Smooth muscle cell (in vitro differentiated cells): ENCODE results near the gene SPINK6. TPM values are rescaled to one million over a fixed set of nuclear protein-coding genes. Genes with fewer than 3 reads are reported as not detected.

Source experiments
- DNase-seq: peaks from one replicate; lab custom pipeline; 2025; ENCODE audit not compliant: unreplicated experiment; lab: John Stamatoyannopoulos, UW
- H2AFZ ChIP-seq: fragments of 200-600 bp; sonication (generic); 2 replicates; pipeline ENCODE4 v1.6.0; 2016; ENCODE audit warnings: antibody characterized with exemption, low read depth, mild to moderate bottlenecking
- H3F3A ChIP-seq: fragments of 200-600 bp; sonication (generic); 2 replicates; pipeline ENCODE4 v1.6.0; 2017; ENCODE audit warnings: antibody characterized with exemption, low read depth
- H3K27ac ChIP-seq: fragments of 200-600 bp; sonication (generic); 2 replicates; pipeline ENCODE4 v1.5.1; 2016; ENCODE audit warnings: low read depth, mild to moderate bottlenecking
- H3K27me3 ChIP-seq: fragments of 200-600 bp; sonication (generic); 2 replicates; pipeline ENCODE4 v1.6.1; 2016; ENCODE audit warnings: low read depth, mild to moderate bottlenecking
- H3K36me3 ChIP-seq: fragments of 200-600 bp; sonication (generic); 2 replicates; pipeline ENCODE4 v1.5.1; 2016; ENCODE audit warnings: low read depth
- H3K4me1 ChIP-seq: fragments of 200-600 bp; sonication (generic); 2 replicates; pipeline ENCODE4 v1.5.1; 2016; ENCODE audit warnings: low read depth
- H3K4me2 ChIP-seq: fragments of 200-600 bp; sonication (generic); 2 replicates; pipeline ENCODE4 v1.6.0; 2016; ENCODE audit warnings: mild to moderate bottlenecking
- H3K4me3 ChIP-seq: fragments of 200-600 bp; sonication (generic); 2 replicates; pipeline ENCODE4 v1.5.1; 2016; ENCODE audit warnings: mild to moderate bottlenecking
- H3K79me2 ChIP-seq: fragments of 200-600 bp; sonication (generic); 2 replicates; pipeline ENCODE4 v1.6.0; 2016; ENCODE audit warnings: low read depth, mild to moderate bottlenecking
- H3K9ac ChIP-seq: fragments of 200-600 bp; sonication (generic); 2 replicates; pipeline ENCODE4 v1.6.0; 2016; ENCODE audit warnings: low read depth
- H3K9me3 ChIP-seq: fragments of 200-600 bp; sonication (generic); replicated peaks from 2 replicates; pipeline ENCODE4 v1.5.1; 2016; ENCODE audit warnings: low read depth
- H4K20me1 ChIP-seq: fragments of 200-600 bp; sonication (generic); 2 replicates; pipeline ENCODE4 v1.6.0; 2016; ENCODE audit warnings: low read depth
- CTCF ChIP-seq: fragments of 200-600 bp; sonication (generic); IDR thresholded peaks from 2 replicates; pipeline ENCODE4 v1.5.1; 2017; ENCODE audit warnings: borderline replicate concordance, mild to moderate bottlenecking, antibody characterized with exemption; ENCODE audit not compliant: insufficient read depth, poor library complexity, severe bottlenecking
- WGBS: methylation state at CpG from one replicate; pipeline ENCODE4 v1.1.7; 2016; ENCODE audit warnings: low lambda C conversion rate; 5-methylcytosine and 5-hydroxymethylcytosine counted together
- polyA plus RNA-seq: library from polyadenylated mRNA; unstranded; fragments of >200 nt; fragmentation: Nextera tagmentation; extraction: Ambion mirVana; gene quantifications from 2 replicates; pipeline ENCODE4 v1.2.1, GENCODE V29; 2016
- total RNA-seq: library from RNA; depleted of rRNA; stranded (reverse); fragments of >200 nt; gene quantifications from 2 replicates; pipeline ENCODE4 v1.2.3, GENCODE V29; 2014

The SPINK6 gene
- total and polyA plus RNA-seq, 2 experiments from 2014 or later = 112 to 218 TPM

- Histone ChIP-seq H3K27ac (no peak overlapping the region), H3K4me1 (no peaks in the 10 kb centered on the region), H4K20me1 (no peaks in the 10 kb centered on the region), H3K79me2 (no peaks in the 10 kb centered on the region), H3K36me3 (no peaks in the 10 kb centered on the region), H3K9ac (no peak overlapping the region), H2AFZ (no peak overlapping the region), H3F3A (no peaks in the 10 kb centered on the region), H3K27me3 (no peaks in the 10 kb centered on the region), H3K4me3 (no peak overlapping the region), H3K4me2 (no peak overlapping the region), H3K9me3 (no peaks in the 10 kb centered on the region)
- no peak for DNase-seq
- 63% methylated on average over 3 of the region's 3 CpGs for WGBS
- no peak for TF ChIP-seq CTCF
Measured at GRCh38 chr5:148209151-148209770, 6.4 kb downstream of the SPINK6 start.

- H3K4me3 ChIP-seq = no peak overlapping the region
- no peaks in the 10 kb centered on the region for H4K20me1 ChIP-seq
- 83% methylated on average over 1 of the region's 1 CpG for WGBS
- H3K9ac ChIP-seq = no peak overlapping the region
- no peak overlapping the region for H2AFZ ChIP-seq
- TF ChIP-seq CTCF = no peak
- no peaks in the 10 kb centered on the region for H3K9me3 ChIP-seq
- no peaks in the 10 kb centered on the region for H3K27me3 ChIP-seq
- H3K4me2 ChIP-seq = no peak overlapping the region
- no peak overlapping the region for H3K27ac ChIP-seq
- H3K36me3 ChIP-seq = no peaks in the 10 kb centered on the region
- no peak for DNase-seq
- no peaks in the 10 kb centered on the region for H3F3A ChIP-seq
- H3K4me1 ChIP-seq = no peaks in the 10 kb centered on the region
- H3K79me2 ChIP-seq = no peaks in the 10 kb centered on the region
Measured at GRCh38 chr5:148214665-148215185, 11.9 kb downstream of the SPINK6 start.

- Histone ChIP-seq H3F3A (no peaks in the 10 kb centered on the region), H3K79me2 (no peaks in the 10 kb centered on the region), H3K27me3 (peaks cover 5% of the 10 kb centered on the region), H3K36me3 (no peaks in the 10 kb centered on the region), H3K9me3 (no peaks in the 10 kb centered on the region), H3K4me1 (no peaks in the 10 kb centered on the region), H2AFZ (no peak overlapping the region), H3K9ac (no peak overlapping the region), H3K27ac (no peak overlapping the region), H4K20me1 (no peaks in the 10 kb centered on the region), H3K4me3 (no peak overlapping the region), H3K4me2 (no peak overlapping the region)
- 84% methylated on average over 6 of the region's 6 CpGs for WGBS
- no peak for TF ChIP-seq CTCF
- DNase-seq = no peak
Measured at GRCh38 chr5:148221508-148221907, 18.7 kb downstream of the SPINK6 start.
